Osteocyte (in vitro differentiated cells): ENCODE results near the gene NATD1. TPM values are rescaled to one million over a fixed set of nuclear protein-coding genes. Genes with fewer than 3 reads are reported as not detected.

Experiments used
- DNase-seq: peaks from one replicate; pipeline ENCODE4 v3.0.0; 2021; ENCODE audit warnings: mixed read lengths; ENCODE audit not compliant: unreplicated experiment; ENCODE audit errors: extremely low spot score
- H3K27ac Mint-ChIP-seq: one replicate; pipeline ENCODE4 v1.8.0; 2021; ENCODE audit warnings: mild to moderate bottlenecking, mixed read lengths; ENCODE audit not compliant: unreplicated experiment
- H3K27me3 Mint-ChIP-seq: one replicate; pipeline ENCODE4 v1.8.0; 2021; ENCODE audit warnings: mixed read lengths; ENCODE audit not compliant: unreplicated experiment
- H3K36me3 Mint-ChIP-seq: one replicate; pipeline ENCODE4 v1.8.0; 2021; ENCODE audit warnings: mixed read lengths; ENCODE audit not compliant: unreplicated experiment
- H3K4me1 Mint-ChIP-seq: one replicate; pipeline ENCODE4 v1.8.0; 2021; ENCODE audit warnings: mixed read lengths; ENCODE audit not compliant: unreplicated experiment
- H3K4me3 Mint-ChIP-seq: one replicate; pipeline ENCODE4 v1.8.0; 2021; ENCODE audit warnings: mild to moderate bottlenecking, moderate library complexity, mixed read lengths; ENCODE audit not compliant: unreplicated experiment
- H3K9me3 Mint-ChIP-seq: one replicate; pipeline ENCODE4 v1.8.0; 2021; ENCODE audit warnings: mixed read lengths; ENCODE audit not compliant: unreplicated experiment
- CTCF ChIP-seq: fragments of 200-600 bp; sonication (generic); IDR thresholded peaks from 2 replicates; pipeline ENCODE4 v1.5.0; 2021; ENCODE audit warnings: antibody characterized with exemption, mild to moderate bottlenecking, moderate library complexity
- total RNA-seq: library from RNA; stranded (reverse); gene quantifications from 2 replicates; pipeline ENCODE4 v1.2.1, GENCODE V29; 2021

Gene NATD1
- total RNA-seq, 1 donor from 2014 or later = 18.5 TPM

- H3K36me3 Mint-ChIP-seq = no peaks in the 10 kb centered on the region
- peak overlapping the region; percentile 95 for H3K27ac Mint-ChIP-seq
- peaks cover 45% of the 10 kb centered on the region for H3K4me1 Mint-ChIP-seq
- no peak for TF ChIP-seq CTCF
- no peaks in the 10 kb centered on the region for H3K27me3 Mint-ChIP-seq
- no peaks in the 10 kb centered on the region for H3K9me3 Mint-ChIP-seq
- DNase-seq = no peak
- no peak overlapping the region for H3K4me3 Mint-ChIP-seq
Measured at GRCh38 chr17:21282850-21283249, 29.6 kb upstream of the NATD1 start.

GRCh38 chr17:21282231-21282630, 29.0 kb upstream of the NATD1 start:
- H3K4me1 Mint-ChIP-seq = peaks cover 39% of the 10 kb centered on the region
- no peaks in the 10 kb centered on the region for H3K36me3 Mint-ChIP-seq
- H3K27ac Mint-ChIP-seq = peak overlapping the region; percentile 95
- no peak for TF ChIP-seq CTCF
- H3K9me3 Mint-ChIP-seq = no peaks in the 10 kb centered on the region
- H3K4me3 Mint-ChIP-seq = peak overlapping the region; percentile 60
- no peaks in the 10 kb centered on the region for H3K27me3 Mint-ChIP-seq
- DNase-seq = peak; percentile 86

- no peak overlapping the region for H3K4me3 Mint-ChIP-seq
Measured at GRCh38 chr17:21280081-21280518, 26.9 kb upstream of the NATD1 start.

GRCh38 chr17:21279582-21279981, 26.4 kb upstream of the NATD1 start:
- DNase-seq = no peak
- H3K4me3 Mint-ChIP-seq = no peak overlapping the region
- H3K9me3 Mint-ChIP-seq = no peaks in the 10 kb centered on the region
- H3K36me3 Mint-ChIP-seq = no peaks in the 10 kb centered on the region
- H3K27me3 Mint-ChIP-seq = no peaks in the 10 kb centered on the region
- TF ChIP-seq CTCF = no peak
- no peak overlapping the region for H3K27ac Mint-ChIP-seq
- H3K4me1 Mint-ChIP-seq = peaks cover 33% of the 10 kb centered on the region

More at GRCh38 chr17:21280081-21280518, 26.9 kb upstream of the NATD1 start:
- DNase-seq = peak; percentile 96
- H3K27ac Mint-ChIP-seq = no peak overlapping the region
- H3K4me1 Mint-ChIP-seq = peaks cover 28% of the 10 kb centered on the region
- peak; percentile 98 for TF ChIP-seq CTCF
- no peaks in the 10 kb centered on the region for H3K9me3 Mint-ChIP-seq
- no peaks in the 10 kb centered on the region for H3K27me3 Mint-ChIP-seq
- H3K36me3 Mint-ChIP-seq = no peaks in the 10 kb centered on the region

GRCh38 chr17:21279198-21279535, 26.0 kb upstream of the NATD1 start:
- Mint-ChIP-seq H3K27me3 (no peaks in the 10 kb centered on the region), H3K9me3 (no peaks in the 10 kb centered on the region), H3K27ac (no peak overlapping the region), H3K36me3 (no peaks in the 10 kb centered on the region), H3K4me1 (peaks cover 37% of the 10 kb centered on the region), H3K4me3 (no peak overlapping the region)
- no peak for TF ChIP-seq CTCF
- DNase-seq = no peak
